H1 (cell line): ENCODE results near the gene CASTOR1. TPM values are rescaled to one million over a fixed set of nuclear protein-coding genes. Genes with fewer than 3 reads are reported as not detected.

Source experiments
- ASH2L ChIP-seq: fragments of 200-600, 300-600 bp; sonication (generic); IDR thresholded peaks from one replicate; pipeline ENCODE4 v1.7.1; 2017; ENCODE audit warnings: low read length
- BRCA1 ChIP-seq: IDR thresholded peaks from 2 replicates; pipeline ENCODE4 v1.6.1; 2012; ENCODE audit warnings: low read depth, low read length, improper control_type of control experiment
- CHD7 ChIP-seq: fragments of 300-600 bp; sonication (generic); IDR thresholded peaks from 2 replicates; pipeline ENCODE4 v1.7.1; 2012; ENCODE audit warnings: low read length, moderate library complexity, mild to moderate bottlenecking, inconsistent platforms; ENCODE audit not compliant: insufficient replicate concordance
- MAFK ChIP-seq: IDR thresholded peaks from 2 replicates; pipeline ENCODE4 v1.6.1; 2012; ENCODE audit warnings: low read depth, mild to moderate bottlenecking, improper control_type of control experiment, low read length
- RBBP5 ChIP-seq: IDR thresholded peaks from 2 replicates; pipeline ENCODE4 v1.7.1; 2012; ENCODE audit warnings: low read depth, mild to moderate bottlenecking, inconsistent platforms, low read length, moderate library complexity, borderline replicate concordance
- SRF ChIP-seq: IDR thresholded peaks from 2 replicates; pipeline ENCODE4 v1.6.1; 2011; ENCODE audit warnings: mild to moderate bottlenecking, low read depth, low read length, moderate library complexity
- TBP ChIP-seq: IDR thresholded peaks from 2 replicates; pipeline ENCODE4 v1.6.1; 2011; ENCODE audit warnings: low read depth, low read length, improper control_type of control experiment
- TEAD4 ChIP-seq: IDR thresholded peaks from 2 replicates; pipeline ENCODE4 v1.6.1; 2012; ENCODE audit warnings: low read depth, low read length, inconsistent platforms, mixed read lengths
- ZNF274 ChIP-seq: IDR thresholded peaks from 2 replicates; pipeline ENCODE4 v1.7.0; 2012; ENCODE audit warnings: low read length, borderline replicate concordance; ENCODE audit errors: extremely low read depth
- polyA plus RNA-seq, 7 experiments: library from polyadenylated mRNA; depleted of rRNA in 3 of 7; stranded (reverse) in 5 of 7; unstranded in 2 of 7; fragments of >200 nt in 5 of 7; fragments of 200-250 nt in 2 of 7; gene quantifications; 1 replicate in 5 of 7; 2 replicates in 1 of 7; 4 replicates in 1 of 7; pipeline versions ENCODE4 v1.2.1 to v1.2.3, GENCODE V29; 2011 to 2013; ENCODE audit warnings: missing spikeins in 2 of 7, mixed read lengths in 2 of 7
- total RNA-seq: library from RNA; stranded (reverse); fragmentation: NEBNext Ultra II Directional; extraction: Animal tissue kit (Norgen Biotek cat#: 25700); gene quantifications from 2 replicates; pipeline ENCODE4 v1.2.1, GENCODE V29; 2021

Gene CASTOR1
- total and polyA plus RNA-seq, 2 of the 8 experiments (the other 6 are each of a cell fraction or from before 2014, with no cell fraction given): 10.3 to 36.0 TPM

GRCh38 chr22:30308093-30308492 is 18.8 kb upstream of the CASTOR1 start (continued):
- TF ChIP-seq CHD7: no peak
- TF ChIP-seq SRF: no peak
- TF ChIP-seq TEAD4: no peak
- no peak for TF ChIP-seq BRCA1
- TF ChIP-seq RBBP5: no peak
- no peak for TF ChIP-seq ASH2L
- no peak for TF ChIP-seq ZNF274
- no peak for TF ChIP-seq MAFK
- no peak for TF ChIP-seq TBP
